ENCODE data around the gene MRPS18A.

MRPS18A gene

DNA sequence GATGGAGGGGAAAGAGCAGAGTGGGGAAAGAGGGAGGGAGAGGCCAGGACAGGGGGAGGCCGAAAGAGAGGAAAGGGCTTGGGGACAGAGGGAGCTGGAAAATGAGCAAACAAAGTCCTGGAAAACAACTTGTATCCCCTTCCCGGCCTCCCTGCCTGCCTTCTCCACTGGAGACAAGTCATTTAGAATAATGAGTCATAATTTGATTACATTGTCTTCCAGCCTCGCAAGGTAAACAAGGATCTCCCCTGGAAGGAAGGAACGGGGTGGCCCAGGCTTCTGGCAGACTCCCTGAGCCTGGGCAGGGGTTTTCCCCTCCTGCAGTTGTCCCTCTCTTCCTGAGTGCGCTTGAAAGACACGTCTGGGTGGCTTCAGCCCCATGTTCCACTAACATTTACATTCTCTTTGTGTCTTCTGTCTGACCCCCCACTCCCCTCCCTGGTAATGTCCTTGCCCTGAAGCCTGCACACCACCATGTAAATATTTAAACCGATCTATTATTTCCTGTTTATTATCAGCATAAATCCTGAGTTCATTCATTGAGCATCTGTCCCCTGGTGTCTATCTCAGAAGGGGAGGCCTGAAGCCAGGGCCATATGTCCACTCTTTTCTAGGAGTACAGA is 12.1 kb upstream of the MRPS18A start:
- Histone ChIP-seq H4K91ac (ENCODE audit: low read depth, low read length) (no peak overlapping the region), H3K4me1 (ENCODE audit: control insufficient read depth in 1 of 2, insufficient read depth in 2 of 2, low read length in 2 of 2) (peaks cover 11 to 14% of the 10 kb centered on the region in 2 experiments), H3K79me1 (ENCODE audit: low read length) (no peaks in the 10 kb centered on the region), H2AK5ac (ENCODE audit: low read length) (no peak overlapping the region), H3K4me2 (ENCODE audit: low read length) (no peak overlapping the region), H3K36me3 (ENCODE audit: control insufficient read depth in 1 of 2, insufficient read depth in 2 of 2, low read length in 2 of 2) (no peaks in the 10 kb centered on the region), H3K4me3 (ENCODE audit: low read depth, low read length) (no peak overlapping the region), H3K79me2 (ENCODE audit: control insufficient read depth, insufficient read depth, low read length, poor library complexity) (no peaks in the 10 kb centered on the region), H4K8ac (ENCODE audit: low read depth, low read length) (no peak overlapping the region), H3K4ac (ENCODE audit: low read depth, low read length) (no peak overlapping the region), H3K18ac (ENCODE audit: low read length) (no peak overlapping the region), H3K27me3 (ENCODE audit: insufficient read depth, low read length) (no peaks in the 10 kb centered on the region), H3K27ac (ENCODE audit: low read depth, low read length) (no peak overlapping the region), H3K9ac (ENCODE audit: low read length) (no peak overlapping the region), H2AFZ (ENCODE audit: insufficient read depth, low read length, poor library complexity) (no peak overlapping the region), H3K9me3 (ENCODE audit: insufficient read depth, low read depth, low read length) (no peaks in the 10 kb centered on the region), H2BK5ac (ENCODE audit: low read depth, low read length, poor library complexity) (no peak overlapping the region), H3K23ac (ENCODE audit: low read length) (no peak overlapping the region), H4K12ac (ENCODE audit: low read depth, low read length) (no peak overlapping the region), H2BK120ac (ENCODE audit: insufficient read depth, low read length, poor library complexity) (no peak overlapping the region), H3K14ac (ENCODE audit: low read length) (no peak overlapping the region), H2BK12ac (ENCODE audit: low read length) (no peak overlapping the region)
- WGBS (ENCODE audit: extremely low coverage, insufficient coverage, insufficient read length) = no CpG with 5 or more reads among the region's 7 CpGs
- no peak for DNase-seq

DNA sequence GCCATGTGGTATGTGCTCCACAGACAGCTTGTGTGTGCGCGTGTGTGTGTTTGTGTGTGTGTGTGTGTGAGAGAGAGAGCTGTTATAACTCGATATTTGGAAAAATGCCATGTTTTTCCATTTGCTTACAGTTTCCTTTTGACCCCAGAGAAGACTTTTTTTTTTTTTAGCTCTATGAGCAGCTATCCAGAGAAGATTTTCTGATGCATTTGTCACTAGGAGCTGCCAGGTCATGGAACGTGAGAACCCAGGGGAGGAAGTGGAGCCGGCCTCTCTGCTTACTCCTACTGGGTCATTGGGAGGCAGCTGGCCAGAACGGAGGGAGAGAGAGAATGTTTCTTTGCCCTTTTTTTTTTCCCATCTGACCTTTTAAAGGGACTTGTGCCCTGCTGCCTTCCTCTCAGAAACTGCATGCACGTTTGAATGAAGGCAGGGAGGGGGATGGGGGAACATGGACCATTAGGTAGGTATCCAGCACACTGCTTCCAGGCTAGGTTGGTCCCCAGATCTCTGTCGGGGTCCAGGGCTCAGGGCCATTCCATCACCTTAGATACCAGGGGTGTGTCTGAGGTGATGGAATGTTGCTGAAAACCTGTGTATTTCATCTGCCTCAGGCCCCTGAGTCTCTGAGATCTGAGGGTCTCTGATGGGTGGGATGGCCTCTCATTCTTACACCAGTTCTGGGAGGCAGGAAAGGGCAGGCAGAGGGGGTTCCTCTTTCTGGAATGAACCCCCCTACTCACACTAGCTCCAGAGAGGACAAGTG is 11.2 kb upstream of the MRPS18A start:
- H4K12ac ChIP-seq (ENCODE audit: low read depth, low read length) = no peak overlapping the region
- no peaks in the 10 kb centered on the region for H3K36me3 ChIP-seq (ENCODE audit: control insufficient read depth in 1 of 2, insufficient read depth in 2 of 2, low read length in 2 of 2)
- no peak overlapping the region for H3K14ac ChIP-seq (ENCODE audit: low read length)
- no peak overlapping the region for H3K4me3 ChIP-seq (ENCODE audit: low read depth, low read length)
- H2BK120ac ChIP-seq (ENCODE audit: insufficient read depth, low read length, poor library complexity) = no peak overlapping the region
- H2AK5ac ChIP-seq (ENCODE audit: low read length) = no peak overlapping the region
- H2BK5ac ChIP-seq (ENCODE audit: low read depth, low read length, poor library complexity) = no peak overlapping the region
- H3K9ac ChIP-seq (ENCODE audit: low read length) = no peak overlapping the region
- DNase-seq = no peak
- H3K4me1 ChIP-seq (ENCODE audit: control insufficient read depth in 1 of 2, insufficient read depth in 2 of 2, low read length in 2 of 2) = peaks cover 11 to 14% of the 10 kb centered on the region in 2 experiments
- H3K18ac ChIP-seq (ENCODE audit: low read length) = no peak overlapping the region
- H3K4me2 ChIP-seq (ENCODE audit: low read length) = no peak overlapping the region
- H3K4ac ChIP-seq (ENCODE audit: low read depth, low read length) = no peak overlapping the region
- no peak overlapping the region for H2BK12ac ChIP-seq (ENCODE audit: low read length)
- no peak overlapping the region for H4K91ac ChIP-seq (ENCODE audit: low read depth, low read length)
- no peak overlapping the region for H4K8ac ChIP-seq (ENCODE audit: low read depth, low read length)
- no peaks in the 10 kb centered on the region for H3K27me3 ChIP-seq (ENCODE audit: insufficient read depth, low read length)
- no peak overlapping the region for H3K27ac ChIP-seq (ENCODE audit: low read depth, low read length)
- H2AFZ ChIP-seq (ENCODE audit: insufficient read depth, low read length, poor library complexity) = no peak overlapping the region
- no CpG with 5 or more reads among the region's 8 CpGs for WGBS (ENCODE audit: extremely low coverage, insufficient coverage, insufficient read length)
- H3K9me3 ChIP-seq (ENCODE audit: insufficient read depth, low read depth, low read length) = no peaks in the 10 kb centered on the region
- no peak overlapping the region for H3K23ac ChIP-seq (ENCODE audit: low read length)
- H3K79me2 ChIP-seq (ENCODE audit: control insufficient read depth, insufficient read depth, low read length, poor library complexity) = no peaks in the 10 kb centered on the region
- H3K79me1 ChIP-seq (ENCODE audit: low read length) = no peaks in the 10 kb centered on the region

DNA sequence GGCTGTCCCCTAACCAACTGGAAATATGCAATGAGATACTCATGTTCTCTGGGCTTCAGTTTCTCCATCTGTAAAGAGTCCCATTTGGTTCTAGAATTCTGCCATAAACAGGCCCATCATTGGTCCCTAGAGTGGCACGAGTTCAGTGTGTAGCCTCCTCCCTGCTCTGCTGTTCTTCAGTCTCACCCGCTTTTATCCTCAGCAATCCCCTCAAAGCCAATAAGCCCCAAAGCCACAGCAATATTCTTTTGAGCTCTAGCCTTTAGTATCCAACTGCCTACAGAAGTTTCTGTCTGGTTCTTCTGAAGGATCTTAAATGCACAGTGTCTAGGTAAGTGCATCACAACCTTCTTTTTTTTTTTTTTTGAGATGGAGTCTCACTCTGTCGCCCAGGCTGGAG is 9.8 kb upstream of the MRPS18A start:
- H2BK120ac ChIP-seq (ENCODE audit: insufficient read depth, low read length, poor library complexity) = no peak overlapping the region
- H3K27ac ChIP-seq (ENCODE audit: low read depth, low read length) = no peak overlapping the region
- no peak overlapping the region for H3K23ac ChIP-seq (ENCODE audit: low read length)
- H3K4me2 ChIP-seq (ENCODE audit: low read length) = no peak overlapping the region
- H2AK5ac ChIP-seq (ENCODE audit: low read length) = no peak overlapping the region
- H2BK5ac ChIP-seq (ENCODE audit: low read depth, low read length, poor library complexity) = no peak overlapping the region
- H3K4me1 ChIP-seq (ENCODE audit: control insufficient read depth in 1 of 2, insufficient read depth in 2 of 2, low read length in 2 of 2) = peaks cover 4 to 9% of the 10 kb centered on the region in 2 experiments
- H3K36me3 ChIP-seq (ENCODE audit: control insufficient read depth in 1 of 2, insufficient read depth in 2 of 2, low read length in 2 of 2) = no peaks in the 10 kb centered on the region
- H4K12ac ChIP-seq (ENCODE audit: low read depth, low read length) = no peak overlapping the region
- WGBS (ENCODE audit: extremely low coverage, insufficient coverage, insufficient read length) = no CpG with 5 or more reads among the region's 3 CpGs
- no peaks in the 10 kb centered on the region for H3K79me1 ChIP-seq (ENCODE audit: low read length)
- H2BK12ac ChIP-seq (ENCODE audit: low read length) = no peak overlapping the region
- H4K91ac ChIP-seq (ENCODE audit: low read depth, low read length) = no peak overlapping the region
- H3K79me2 ChIP-seq (ENCODE audit: control insufficient read depth, insufficient read depth, low read length, poor library complexity) = no peaks in the 10 kb centered on the region
- no peak overlapping the region for H4K8ac ChIP-seq (ENCODE audit: low read depth, low read length)
- H3K9me3 ChIP-seq (ENCODE audit: insufficient read depth, low read depth, low read length) = no peaks in the 10 kb centered on the region
- DNase-seq = no peak
- H3K27me3 ChIP-seq (ENCODE audit: insufficient read depth, low read length) = no peaks in the 10 kb centered on the region
- H3K4me3 ChIP-seq (ENCODE audit: low read depth, low read length) = no peak overlapping the region
- no peak overlapping the region for H2AFZ ChIP-seq (ENCODE audit: insufficient read depth, low read length, poor library complexity)
- no peak overlapping the region for H3K9ac ChIP-seq (ENCODE audit: low read length)
- no peak overlapping the region for H3K18ac ChIP-seq (ENCODE audit: low read length)
- no peak overlapping the region for H3K4ac ChIP-seq (ENCODE audit: low read depth, low read length)
- H3K14ac ChIP-seq (ENCODE audit: low read length) = no peak overlapping the region

DNA sequence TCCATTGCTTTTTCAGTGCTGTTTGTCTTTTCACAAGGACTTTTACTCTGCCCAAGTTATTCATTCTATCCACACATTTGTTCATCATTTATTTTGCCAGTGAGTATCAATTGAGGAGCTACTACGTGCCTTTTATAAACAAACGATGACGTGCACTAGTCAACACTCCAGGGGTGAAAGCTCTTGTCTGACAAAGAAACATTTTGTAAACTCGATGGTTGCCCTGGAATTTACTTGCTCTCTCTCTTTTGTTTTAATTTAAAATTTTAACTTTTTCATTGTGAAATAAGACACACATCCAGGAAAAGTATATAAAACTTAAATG is 8.3 kb upstream of the MRPS18A start:
- Histone ChIP-seq H2BK120ac (ENCODE audit: insufficient read depth, low read length, poor library complexity) (no peak overlapping the region), H3K4me3 (ENCODE audit: low read depth, low read length) (no peak overlapping the region), H4K8ac (ENCODE audit: low read depth, low read length) (no peak overlapping the region), H3K79me2 (ENCODE audit: control insufficient read depth, insufficient read depth, low read length, poor library complexity) (no peaks in the 10 kb centered on the region), H3K23ac (ENCODE audit: low read length) (no peak overlapping the region), H4K12ac (ENCODE audit: low read depth, low read length) (no peak overlapping the region), H3K14ac (ENCODE audit: low read length) (no peak overlapping the region), H3K27me3 (ENCODE audit: insufficient read depth, low read length) (no peaks in the 10 kb centered on the region), H2BK5ac (ENCODE audit: low read depth, low read length, poor library complexity) (no peak overlapping the region), H2AFZ (ENCODE audit: insufficient read depth, low read length, poor library complexity) (no peak overlapping the region), H2BK12ac (ENCODE audit: low read length) (no peak overlapping the region), H3K79me1 (ENCODE audit: low read length) (no peaks in the 10 kb centered on the region), H3K36me3 (ENCODE audit: control insufficient read depth in 1 of 2, insufficient read depth in 2 of 2, low read length in 2 of 2) (no peaks in the 10 kb centered on the region), H3K9me3 (ENCODE audit: insufficient read depth, low read depth, low read length) (no peaks in the 10 kb centered on the region), H3K4me2 (ENCODE audit: low read length) (no peak overlapping the region), H2AK5ac (ENCODE audit: low read length) (no peak overlapping the region), H3K4me1 (ENCODE audit: control insufficient read depth in 1 of 2, insufficient read depth in 2 of 2, low read length in 2 of 2) (peaks cover 0 to 5% of the 10 kb centered on the region in 2 experiments), H3K9ac (ENCODE audit: low read length) (no peak overlapping the region), H3K27ac (ENCODE audit: low read depth, low read length) (no peak overlapping the region), H3K4ac (ENCODE audit: low read depth, low read length) (no peak overlapping the region), H4K91ac (ENCODE audit: low read depth, low read length) (no peak overlapping the region), H3K18ac (ENCODE audit: low read length) (no peak overlapping the region)
- no CpG with 5 or more reads among the region's 4 CpGs for WGBS (ENCODE audit: extremely low coverage, insufficient coverage, insufficient read length)
- DNase-seq = no peak

Measured in trophoblast cell (in vitro differentiated cells and primary cell).